LNCaP clone FGC (cell line): ENCODE measurements around the gene STAB2.
A peak's percentile ranks its signal among the peaks of the same experiment; 100 is the strongest.

ENCODE experiments used
- DNase-seq: peaks from one replicate; pipeline ENCODE4 v3.0.0-alpha.2; 2011; ENCODE audit warnings: low read depth
- H3K4me3 ChIP-seq: 2 replicates; pipeline ENCODE4 v1.5.1; 2011; ENCODE audit warnings: mild to moderate bottlenecking, low read depth, low read length, control low read depth
- TF ChIP-seq, protein P1 (sequence below): IDR thresholded peaks from 2 replicates; pipeline ENCODE4 v1.5.1; 2012; ENCODE audit warnings: mild to moderate bottlenecking; ENCODE audit not compliant: control insufficient read depth, insufficient read depth; ENCODE audit errors: extremely low read depth

The STAB2 gene

DNA sequence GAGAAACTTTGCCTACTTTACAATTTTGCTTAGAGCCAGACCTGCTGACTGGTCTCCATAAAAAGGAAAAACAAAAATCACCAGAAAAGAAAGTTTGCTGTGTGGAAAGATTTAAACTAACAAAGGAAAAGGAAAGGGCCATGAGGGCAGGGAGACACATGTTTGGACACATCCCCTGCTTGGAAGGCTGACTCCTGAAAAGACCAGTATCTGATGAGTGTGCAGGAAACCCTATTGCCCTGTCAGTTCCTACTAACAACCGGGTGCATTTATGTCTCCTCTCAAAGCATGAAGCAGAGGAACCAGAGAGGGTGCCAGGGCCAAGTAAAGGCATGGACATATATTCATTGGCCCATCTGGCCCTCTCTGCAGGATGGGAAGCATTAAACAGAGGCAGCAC lies 7.0 kb upstream of the STAB2 start:
- H3K4me3 ChIP-seq = no peak overlapping the region
- TF ChIP-seq, protein P1, sequence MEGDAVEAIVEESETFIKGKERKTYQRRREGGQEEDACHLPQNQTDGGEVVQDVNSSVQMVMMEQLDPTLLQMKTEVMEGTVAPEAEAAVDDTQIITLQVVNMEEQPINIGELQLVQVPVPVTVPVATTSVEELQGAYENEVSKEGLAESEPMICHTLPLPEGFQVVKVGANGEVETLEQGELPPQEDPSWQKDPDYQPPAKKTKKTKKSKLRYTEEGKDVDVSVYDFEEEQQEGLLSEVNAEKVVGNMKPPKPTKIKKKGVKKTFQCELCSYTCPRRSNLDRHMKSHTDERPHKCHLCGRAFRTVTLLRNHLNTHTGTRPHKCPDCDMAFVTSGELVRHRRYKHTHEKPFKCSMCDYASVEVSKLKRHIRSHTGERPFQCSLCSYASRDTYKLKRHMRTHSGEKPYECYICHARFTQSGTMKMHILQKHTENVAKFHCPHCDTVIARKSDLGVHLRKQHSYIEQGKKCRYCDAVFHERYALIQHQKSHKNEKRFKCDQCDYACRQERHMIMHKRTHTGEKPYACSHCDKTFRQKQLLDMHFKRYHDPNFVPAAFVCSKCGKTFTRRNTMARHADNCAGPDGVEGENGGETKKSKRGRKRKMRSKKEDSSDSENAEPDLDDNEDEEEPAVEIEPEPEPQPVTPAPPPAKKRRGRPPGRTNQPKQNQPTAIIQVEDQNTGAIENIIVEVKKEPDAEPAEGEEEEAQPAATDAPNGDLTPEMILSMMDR = no peak
- DNase-seq = no peak

DNA sequence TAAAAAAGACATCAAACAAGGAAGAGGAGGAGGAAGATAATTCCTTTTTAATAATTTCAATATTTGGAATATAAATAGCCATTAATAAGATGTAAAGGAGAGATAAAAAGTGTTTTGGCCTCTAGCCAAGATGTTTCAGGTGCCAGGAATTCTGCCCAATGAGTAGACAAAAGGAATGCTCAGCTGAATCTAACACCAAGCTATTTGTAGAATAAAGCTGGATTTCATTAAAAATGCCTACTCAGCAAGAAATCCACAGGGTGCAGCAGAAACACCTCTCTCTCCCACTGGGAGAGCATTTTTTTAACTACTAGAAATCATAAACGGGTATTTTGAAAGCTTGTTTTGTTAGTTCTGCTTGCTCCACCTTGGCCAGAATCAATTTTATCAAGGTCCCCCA lies 4.1 kb upstream of the STAB2 start:
- DNase-seq = peak; percentile 8
- TF ChIP-seq, protein P1 = no peak
- H3K4me3 ChIP-seq = no peak overlapping the region

DNA sequence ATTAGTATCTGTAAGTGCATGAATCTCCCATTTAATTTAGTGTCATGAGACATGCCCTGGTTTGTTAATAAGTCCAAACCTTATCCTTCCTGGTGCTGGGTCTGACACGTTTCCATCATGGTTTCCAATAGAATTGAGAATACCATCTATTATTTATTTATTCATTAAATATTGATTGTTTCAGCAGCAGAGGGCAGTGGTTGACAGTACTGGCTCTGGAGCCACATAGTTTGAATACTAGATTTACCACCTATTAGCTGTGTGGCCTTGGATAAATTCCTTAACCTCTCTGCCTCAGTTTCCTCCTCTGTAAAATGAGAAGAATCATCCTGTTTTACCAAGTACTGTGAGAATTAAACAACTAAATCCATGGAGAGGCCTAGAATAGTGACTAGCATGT lies 941 bp upstream of the STAB2 start:
- TF ChIP-seq, protein P1 = peak; percentile 37
- no peak overlapping the region for H3K4me3 ChIP-seq
- no peak for DNase-seq

DNA sequence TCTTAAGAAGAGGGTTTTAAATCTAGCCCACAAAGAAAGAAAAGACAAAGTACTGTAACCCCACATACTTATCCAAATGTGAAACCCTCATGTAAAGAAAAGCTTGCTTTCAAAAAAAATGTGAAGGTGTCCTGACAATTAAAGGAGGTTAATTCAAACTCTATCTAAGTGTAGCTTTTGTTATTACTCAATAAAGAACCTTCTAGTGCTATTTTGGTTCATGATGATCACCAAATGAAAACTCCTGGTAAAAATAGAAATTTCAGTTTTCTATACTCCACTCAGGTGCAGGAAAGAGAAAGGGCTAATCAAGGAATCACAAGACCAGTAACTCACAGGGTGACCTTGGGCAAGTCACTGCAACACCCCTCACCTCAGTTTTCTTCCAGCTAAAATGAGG lies 1.6 kb downstream of the STAB2 start:
- TF ChIP-seq, protein P1 = no peak
- DNase-seq = no peak
- no peak overlapping the region for H3K4me3 ChIP-seq

DNA sequence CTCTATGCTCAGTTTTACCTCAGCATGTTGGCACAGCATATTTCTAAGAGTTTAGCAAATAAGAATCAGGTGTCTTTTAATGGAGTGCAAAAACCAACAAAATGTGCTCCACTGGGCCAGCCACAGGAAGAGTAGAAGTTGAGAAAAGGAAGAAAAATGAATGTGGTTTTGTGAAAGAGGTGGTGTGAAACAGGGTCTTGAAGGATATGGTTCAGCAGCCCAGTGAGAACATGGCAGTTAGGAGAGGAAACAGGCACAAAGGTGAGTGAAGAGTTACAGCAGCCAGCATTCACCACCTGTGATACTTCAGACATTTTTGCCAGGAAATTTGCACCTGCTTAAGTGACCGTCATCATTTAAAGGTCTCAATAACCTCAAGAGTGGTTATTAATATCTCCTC lies 2.4 kb downstream of the STAB2 start:
- no peak overlapping the region for H3K4me3 ChIP-seq
- TF ChIP-seq, protein P1 = no peak
- DNase-seq = no peak

DNA sequence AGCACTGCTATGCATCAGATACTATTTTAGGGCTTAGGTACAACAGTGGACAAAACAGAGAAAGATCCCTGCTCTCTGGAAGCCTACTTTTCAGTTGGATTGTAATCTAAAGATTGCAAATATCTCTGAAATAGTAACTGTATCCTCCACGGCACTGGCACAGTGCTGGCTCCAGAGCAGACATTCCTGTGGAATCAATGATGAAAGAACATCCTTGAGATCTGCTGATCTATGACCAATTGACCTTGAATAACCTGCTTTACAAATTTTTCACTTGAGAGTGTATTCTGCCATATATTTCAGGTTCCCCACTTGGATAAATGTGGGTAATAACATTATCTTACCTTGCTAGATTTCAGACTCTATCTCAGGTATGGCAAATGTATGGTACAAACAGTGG lies 3.2 kb downstream of the STAB2 start:
- TF ChIP-seq, protein P1 = no peak
- DNase-seq = no peak
- no peak overlapping the region for H3K4me3 ChIP-seq

DNA sequence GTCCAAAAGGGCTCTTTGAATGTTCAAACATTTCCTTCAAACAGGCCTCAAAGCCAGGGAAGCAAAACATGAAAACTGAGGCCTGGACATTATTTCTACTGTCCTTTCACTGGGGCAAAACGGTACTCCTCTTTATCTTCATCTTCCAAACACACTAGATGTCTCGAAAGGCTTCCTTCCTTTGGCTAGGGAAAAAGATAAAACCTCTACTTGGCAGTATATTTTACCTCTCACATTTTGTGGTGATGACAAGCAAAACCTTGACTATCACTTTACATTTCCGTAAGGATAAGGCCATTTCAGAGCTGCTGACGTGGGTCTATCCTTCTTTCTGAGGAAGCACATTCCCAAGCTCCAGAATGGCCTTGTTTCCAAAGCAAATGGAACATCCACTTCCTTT lies 9.9 kb downstream of the STAB2 start:
- H3K4me3 ChIP-seq = no peak overlapping the region
- TF ChIP-seq, protein P1 = no peak
- DNase-seq = no peak
